ENCODE measurements around the gene LAMB2. TPM values are rescaled to one million over a fixed set of nuclear protein-coding genes. Genes with fewer than 3 reads are reported as not detected.

The LAMB2 gene
- total RNA-seq, 1 donor from 2014 or later = 75.4 TPM

- peak within 1 kb of the TSS; percentile 84 for H3K4me2 ChIP-seq
- H3K27ac ChIP-seq = peak within 1 kb of the TSS; percentile 99
- H3K27me3 Mint-ChIP-seq (ENCODE audit: insufficient read depth, low read depth) = peaks cover 2% of the 10 kb centered on the region
- peaks cover 36% of the 10 kb centered on the region for H3F3A ChIP-seq (ENCODE audit: low read depth)
- H3K4me1 ChIP-seq = peaks cover 19% of the 10 kb centered on the region
- H3K27me3 ChIP-seq = no peaks in the 10 kb centered on the region
- peak within 1 kb of the TSS; percentile 98 for H3K4me3 Mint-ChIP-seq
- H3K36me3 Mint-ChIP-seq = peaks cover 8% of the 10 kb centered on the region
- peak within 1 kb of the TSS; percentile 94 for H3K9ac ChIP-seq
- no peaks in the 10 kb centered on the region for H3K9me3 Mint-ChIP-seq
- no peak for TF ChIP-seq EZH2 (IDR thresholded peaks at IDR 0.05)
- TF ChIP-seq, protein P1, sequence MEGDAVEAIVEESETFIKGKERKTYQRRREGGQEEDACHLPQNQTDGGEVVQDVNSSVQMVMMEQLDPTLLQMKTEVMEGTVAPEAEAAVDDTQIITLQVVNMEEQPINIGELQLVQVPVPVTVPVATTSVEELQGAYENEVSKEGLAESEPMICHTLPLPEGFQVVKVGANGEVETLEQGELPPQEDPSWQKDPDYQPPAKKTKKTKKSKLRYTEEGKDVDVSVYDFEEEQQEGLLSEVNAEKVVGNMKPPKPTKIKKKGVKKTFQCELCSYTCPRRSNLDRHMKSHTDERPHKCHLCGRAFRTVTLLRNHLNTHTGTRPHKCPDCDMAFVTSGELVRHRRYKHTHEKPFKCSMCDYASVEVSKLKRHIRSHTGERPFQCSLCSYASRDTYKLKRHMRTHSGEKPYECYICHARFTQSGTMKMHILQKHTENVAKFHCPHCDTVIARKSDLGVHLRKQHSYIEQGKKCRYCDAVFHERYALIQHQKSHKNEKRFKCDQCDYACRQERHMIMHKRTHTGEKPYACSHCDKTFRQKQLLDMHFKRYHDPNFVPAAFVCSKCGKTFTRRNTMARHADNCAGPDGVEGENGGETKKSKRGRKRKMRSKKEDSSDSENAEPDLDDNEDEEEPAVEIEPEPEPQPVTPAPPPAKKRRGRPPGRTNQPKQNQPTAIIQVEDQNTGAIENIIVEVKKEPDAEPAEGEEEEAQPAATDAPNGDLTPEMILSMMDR (IDR thresholded peaks at IDR 0.05) = peak; percentile 59
- H3K36me3 ChIP-seq = peaks cover 6% of the 10 kb centered on the region
- H3K9me3 ChIP-seq (ENCODE audit: low read depth) = no peaks in the 10 kb centered on the region
- H4K20me1 ChIP-seq (ENCODE audit: low read depth) = peaks cover 41% of the 10 kb centered on the region
- H3K27ac Mint-ChIP-seq = peak within 1 kb of the TSS; percentile 100
- DNase-seq (ENCODE audit: low spot score) = peak; percentile 100
- H3K4me3 ChIP-seq = peak within 1 kb of the TSS; percentile 78
- peaks cover 44% of the 10 kb centered on the region for H3K79me2 ChIP-seq (ENCODE audit: low read depth)
- H2AFZ ChIP-seq (replicated peaks) = peak within 1 kb of the TSS; percentile 64
- peaks cover 22% of the 10 kb centered on the region for H3K4me1 Mint-ChIP-seq
Observed at GRCh38 chr3:49093853-49094767, 38.7 kb downstream of the LAMB2 start, which contains the start of gene QRICH1. Gene QRICH1 (minus strand): TSS chr3:49094071. CDS start chr3:49077017, 17,054 bp downstream.

DNA sequence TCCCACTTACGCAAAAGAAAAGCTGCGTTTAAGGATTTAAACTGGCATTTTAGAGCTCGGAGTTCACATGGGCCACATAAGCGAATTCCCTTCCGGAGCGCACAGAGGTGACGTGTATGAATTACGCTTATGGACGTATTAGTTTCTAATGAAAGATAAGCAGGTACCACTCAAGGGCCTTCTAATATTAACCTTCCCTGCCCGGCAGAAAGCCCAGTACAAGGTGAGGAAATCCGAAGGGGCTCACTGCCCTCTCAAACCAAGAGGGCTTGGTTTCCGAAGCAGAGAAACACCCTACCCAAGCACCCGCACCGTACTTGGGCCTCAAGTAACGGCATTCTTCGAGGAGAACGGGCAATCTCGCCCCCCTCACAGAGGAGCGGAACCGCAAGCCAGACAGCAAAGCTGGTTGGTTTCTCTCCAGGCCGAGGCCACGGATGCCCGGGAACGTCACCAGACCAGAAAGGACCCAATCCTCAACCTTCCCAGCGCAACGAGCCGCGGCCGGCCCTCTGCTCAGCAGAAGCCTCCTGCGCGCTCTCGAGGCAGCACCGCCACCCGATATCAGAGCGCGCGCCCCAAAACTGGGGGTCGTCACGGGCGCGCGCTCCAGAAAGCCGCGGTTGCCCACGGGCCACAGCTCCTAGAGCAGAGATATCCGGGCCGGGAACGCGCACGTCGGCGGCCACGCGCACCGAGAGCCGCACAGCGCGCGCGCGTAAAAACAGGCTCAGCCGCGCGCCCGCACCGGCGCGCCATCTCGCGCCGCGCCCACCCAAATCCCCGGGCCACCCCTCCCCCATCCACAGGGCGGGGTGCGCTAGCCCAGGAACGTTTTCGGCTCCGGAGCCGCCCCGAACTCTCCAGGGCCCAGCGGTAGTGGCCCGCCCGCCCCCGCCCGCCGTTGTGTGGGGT lies 39.7 kb downstream of the LAMB2 start:
- Histone ChIP-seq H3K4me2 (peak overlapping the region; percentile 84), H3K4me3 (peak overlapping the region; percentile 78), H4K20me1 (ENCODE audit: low read depth) (peaks cover 48% of the 10 kb centered on the region), H3K27me3 (no peaks in the 10 kb centered on the region), H3K27ac (peak overlapping the region; percentile 99), H3K79me2 (ENCODE audit: low read depth) (peaks cover 53% of the 10 kb centered on the region), H3K36me3 (peaks cover 6% of the 10 kb centered on the region), H3K9ac (peak overlapping the region; percentile 94), H3F3A (ENCODE audit: low read depth) (peaks cover 36% of the 10 kb centered on the region), H2AFZ (replicated peaks) (peak overlapping the region; percentile 64), H3K4me1 (peaks cover 19% of the 10 kb centered on the region), H3K9me3 (ENCODE audit: low read depth) (no peaks in the 10 kb centered on the region)
- H3K27ac Mint-ChIP-seq = peak overlapping the region; percentile 81
- no peaks in the 10 kb centered on the region for H3K9me3 Mint-ChIP-seq
- H3K36me3 Mint-ChIP-seq = peaks cover 8% of the 10 kb centered on the region
- peak; percentile 94 for DNase-seq (ENCODE audit: low spot score)
- peaks cover 2% of the 10 kb centered on the region for H3K27me3 Mint-ChIP-seq (ENCODE audit: insufficient read depth, low read depth)
- peaks cover 22% of the 10 kb centered on the region for H3K4me1 Mint-ChIP-seq
- TF ChIP-seq EZH2 (IDR thresholded peaks at IDR 0.05) (no peak), EZH2phosphoT487 (IDR thresholded peaks at IDR 0.05) (no peak)
- TF ChIP-seq, protein P1 (IDR thresholded peaks at IDR 0.05) = no peak
- peak overlapping the region; percentile 98 for H3K4me3 Mint-ChIP-seq

DNA sequence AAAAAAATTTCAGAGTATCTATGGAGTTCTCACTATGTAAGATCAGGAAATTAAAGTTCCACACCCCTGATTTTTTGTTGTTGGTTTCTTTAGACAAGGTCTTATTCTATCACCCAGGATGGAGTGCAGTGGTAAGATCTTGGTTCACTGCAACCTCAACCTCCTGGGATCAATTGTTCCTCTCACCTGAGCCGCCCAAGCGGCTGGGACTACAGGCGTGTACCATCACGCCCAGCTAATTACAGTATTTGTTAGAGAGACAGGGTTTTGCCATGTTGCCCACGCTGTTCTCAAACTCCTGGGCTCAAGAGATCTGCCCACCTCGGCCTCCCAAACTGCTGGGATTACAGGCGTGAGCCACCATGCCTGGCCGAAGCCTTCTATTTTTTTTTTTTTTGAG lies 51.4 kb downstream of the LAMB2 start:
- no peak overlapping the region for H2AFZ ChIP-seq (replicated peaks)
- H3K4me2 ChIP-seq = no peak overlapping the region
- no peaks in the 10 kb centered on the region for H3K4me1 Mint-ChIP-seq
- H3K4me3 ChIP-seq = no peak overlapping the region
- no peaks in the 10 kb centered on the region for H3K4me1 ChIP-seq
- no peaks in the 10 kb centered on the region for H3K9me3 ChIP-seq (ENCODE audit: low read depth)
- TF ChIP-seq EZH2phosphoT487 (IDR thresholded peaks at IDR 0.05) (no peak), EZH2 (IDR thresholded peaks at IDR 0.05) (no peak)
- TF ChIP-seq, protein P1 (IDR thresholded peaks at IDR 0.05) = no peak
- no peaks in the 10 kb centered on the region for H3K36me3 ChIP-seq
- DNase-seq (ENCODE audit: low spot score) = no peak
- H3K9ac ChIP-seq = no peak overlapping the region
- H3K27ac Mint-ChIP-seq = no peak overlapping the region
- no peaks in the 10 kb centered on the region for H3K27me3 Mint-ChIP-seq (ENCODE audit: insufficient read depth, low read depth)
- H3K36me3 Mint-ChIP-seq = peaks cover 7% of the 10 kb centered on the region
- H3K27ac ChIP-seq = peak overlapping the region; percentile 19
- H3K4me3 Mint-ChIP-seq = no peak overlapping the region
- H3K9me3 Mint-ChIP-seq = no peaks in the 10 kb centered on the region
- H3K79me2 ChIP-seq (ENCODE audit: low read depth) = peaks cover 99% of the 10 kb centered on the region
- peaks cover 13% of the 10 kb centered on the region for H3F3A ChIP-seq (ENCODE audit: low read depth)
- no peaks in the 10 kb centered on the region for H3K27me3 ChIP-seq
- H4K20me1 ChIP-seq (ENCODE audit: low read depth) = peaks cover 92% of the 10 kb centered on the region
